Measurements from ENCODE around the gene OGN. TPM values are rescaled to one million over a fixed set of nuclear protein-coding genes. Genes with fewer than 3 reads are reported as not detected.

Gene OGN
- polyA plus RNA-seq, 2 of the 4 experiments (the other 2 are of a cell fraction): not detected

GRCh38 chr9:92353051-92353450, 51.3 kb downstream of the OGN start:
- CTCF ChIA-PET: no interaction called here
- H3K9me3 ChIP-seq: no peaks in the 10 kb centered on the region
- H3K4me1 ChIP-seq: no peaks in the 10 kb centered on the region
- FAIRE-seq: no peak
- no peak for DNase-seq (ENCODE audit: low read depth in 1 of 2, low spot score in 1 of 2)
- H3K4me2 ChIP-seq: no peak overlapping the region
- no peak for TF ChIP-seq MAZ (IDR thresholded peaks at IDR 0.05; ENCODE audit: borderline replicate concordance, low read depth, low read length)
- no peak for TF ChIP-seq ZNF302 (CRISPR knock-in tag; IDR thresholded peaks at IDR 0.05)
- TF ChIP-seq, protein P1, sequence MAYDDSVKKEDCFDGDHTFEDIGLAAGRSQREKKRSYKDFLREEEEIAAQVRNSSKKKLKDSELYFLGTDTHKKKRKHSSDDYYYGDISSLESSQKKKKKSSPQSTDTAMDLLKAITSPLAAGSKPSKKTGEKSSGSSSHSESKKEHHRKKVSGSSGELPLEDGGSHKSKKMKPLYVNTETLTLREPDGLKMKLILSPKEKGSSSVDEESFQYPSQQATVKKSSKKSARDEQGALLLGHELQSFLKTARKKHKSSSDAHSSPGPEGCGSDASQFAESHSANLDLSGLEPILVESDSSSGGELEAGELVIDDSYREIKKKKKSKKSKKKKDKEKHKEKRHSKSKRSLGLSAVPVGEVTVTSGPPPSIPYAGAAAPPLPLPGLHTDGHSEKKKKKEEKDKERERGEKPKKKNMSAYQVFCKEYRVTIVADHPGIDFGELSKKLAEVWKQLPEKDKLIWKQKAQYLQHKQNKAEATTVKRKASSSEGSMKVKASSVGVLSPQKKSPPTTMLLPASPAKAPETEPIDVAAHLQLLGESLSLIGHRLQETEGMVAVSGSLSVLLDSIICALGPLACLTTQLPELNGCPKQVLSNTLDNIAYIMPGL (CRISPR knock-in tag; IDR thresholded peaks at IDR 0.05; ENCODE audit: borderline replicate concordance): no peak
- no peak for TF ChIP-seq NFE2L2 (conservative IDR thresholded peaks at IDR 0.05; ENCODE audit: low read length)
- TF ChIP-seq CHD2 (IDR thresholded peaks at IDR 0.05; ENCODE audit: low read length, partially characterized antibody): no peak
- no peak for TF ChIP-seq POLR2A (IDR thresholded peaks at IDR 0.05; ENCODE audit: low read length)
- TF ChIP-seq EP300 (IDR thresholded peaks at IDR 0.05): no peak
- no peak for TF ChIP-seq HOXB5 (CRISPR knock-in tag; IDR thresholded peaks at IDR 0.05)
- no peak for TF ChIP-seq BHLHE40 (IDR thresholded peaks at IDR 0.05; ENCODE audit: low read depth, low read length)
- TF ChIP-seq SMC3 (IDR thresholded peaks at IDR 0.05): no peak
- TF ChIP-seq TP53 (CRISPR knock-in tag; IDR thresholded peaks at IDR 0.05): no peak
- no peak for TF ChIP-seq NR3C1 (IDR thresholded peaks at IDR 0.05)
- no peak for TF ChIP-seq FOSB (CRISPR knock-in tag; IDR thresholded peaks at IDR 0.05)
- TF ChIP-seq PBX3 (IDR thresholded peaks at IDR 0.05): no peak
- no peak for TF ChIP-seq ZFP36 (IDR thresholded peaks at IDR 0.05; ENCODE audit: borderline replicate concordance, partially characterized antibody)
- H3K27ac ChIP-seq: no peak overlapping the region
- POLR2A ChIA-PET: no interaction called here
- no peak overlapping the region for H3K4me3 ChIP-seq
- WGBS (ENCODE audit: missing lambda C conversion rate): 81% methylated on average over 6 of the region's 6 CpGs
- ATAC-seq: no peak

DNA sequence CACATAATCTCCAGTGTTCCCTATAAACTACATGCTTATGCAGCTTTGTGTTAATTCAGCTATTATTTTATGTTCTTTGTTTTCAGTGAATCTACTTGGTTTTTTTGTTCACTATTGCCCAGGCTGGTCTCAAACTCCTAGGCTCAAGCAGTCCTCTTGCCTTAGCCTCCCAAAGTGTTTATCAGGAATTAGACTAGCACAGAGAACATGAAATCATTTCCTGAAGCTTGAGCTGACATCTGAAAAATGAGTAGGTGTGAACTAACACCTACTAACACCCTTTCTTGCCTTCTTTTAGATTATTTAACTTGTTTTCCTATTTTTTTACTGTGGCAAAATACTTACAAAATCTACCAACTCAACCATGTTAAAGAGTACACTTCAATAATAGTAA, 53.6 kb downstream of the OGN start:
- Histone ChIP-seq H3K27ac (no peak overlapping the region), H3K9me3 (no peaks in the 10 kb centered on the region), H3K4me2 (no peak overlapping the region), H3K4me3 (no peak overlapping the region), H3K4me1 (no peaks in the 10 kb centered on the region)
- CTCF ChIA-PET: interaction anchor here (0.8 to 1.3 kb wide), 3 partner anchors 17 to 440 kb away, joined by 3 read pairs; no protein-coding TSS in a partner anchor
- TF ChIP-seq HOXB5 (CRISPR knock-in tag; IDR thresholded peaks at IDR 0.05): no peak
- TF ChIP-seq PHF8 (IDR thresholded peaks at IDR 0.05; ENCODE audit: borderline replicate concordance, low read depth): no peak
- TF ChIP-seq, protein P2, sequence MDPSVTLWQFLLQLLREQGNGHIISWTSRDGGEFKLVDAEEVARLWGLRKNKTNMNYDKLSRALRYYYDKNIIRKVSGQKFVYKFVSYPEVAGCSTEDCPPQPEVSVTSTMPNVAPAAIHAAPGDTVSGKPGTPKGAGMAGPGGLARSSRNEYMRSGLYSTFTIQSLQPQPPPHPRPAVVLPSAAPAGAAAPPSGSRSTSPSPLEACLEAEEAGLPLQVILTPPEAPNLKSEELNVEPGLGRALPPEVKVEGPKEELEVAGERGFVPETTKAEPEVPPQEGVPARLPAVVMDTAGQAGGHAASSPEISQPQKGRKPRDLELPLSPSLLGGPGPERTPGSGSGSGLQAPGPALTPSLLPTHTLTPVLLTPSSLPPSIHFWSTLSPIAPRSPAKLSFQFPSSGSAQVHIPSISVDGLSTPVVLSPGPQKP (IDR thresholded peaks at IDR 0.05; ENCODE audit: low read depth, low read length): no peak
- TF ChIP-seq, protein P3, sequence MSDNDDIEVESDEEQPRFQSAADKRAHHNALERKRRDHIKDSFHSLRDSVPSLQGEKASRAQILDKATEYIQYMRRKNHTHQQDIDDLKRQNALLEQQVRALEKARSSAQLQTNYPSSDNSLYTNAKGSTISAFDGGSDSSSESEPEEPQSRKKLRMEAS (IDR thresholded peaks at IDR 0.05): no peak
- TF ChIP-seq ZFP36 (IDR thresholded peaks at IDR 0.05; ENCODE audit: borderline replicate concordance, partially characterized antibody): no peak
- TF ChIP-seq, protein P4, sequence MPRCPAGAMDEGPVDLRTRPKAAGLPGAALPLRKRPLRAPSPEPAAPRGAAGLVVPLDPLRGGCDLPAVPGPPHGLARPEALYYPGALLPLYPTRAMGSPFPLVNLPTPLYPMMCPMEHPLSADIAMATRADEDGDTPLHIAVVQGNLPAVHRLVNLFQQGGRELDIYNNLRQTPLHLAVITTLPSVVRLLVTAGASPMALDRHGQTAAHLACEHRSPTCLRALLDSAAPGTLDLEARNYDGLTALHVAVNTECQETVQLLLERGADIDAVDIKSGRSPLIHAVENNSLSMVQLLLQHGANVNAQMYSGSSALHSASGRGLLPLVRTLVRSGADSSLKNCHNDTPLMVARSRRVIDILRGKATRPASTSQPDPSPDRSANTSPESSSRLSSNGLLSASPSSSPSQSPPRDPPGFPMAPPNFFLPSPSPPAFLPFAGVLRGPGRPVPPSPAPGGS (IDR thresholded peaks at IDR 0.05): no peak
- TF ChIP-seq RAD21 (conservative IDR thresholded peaks at IDR 0.05 in 1 of 2, IDR thresholded peaks at IDR 0.05 in 1 of 2): no peak
- TF ChIP-seq HDAC2 (IDR thresholded peaks at IDR 0.05): no peak
- no peak for TF ChIP-seq HOXB13 (CRISPR knock-in tag; IDR thresholded peaks at IDR 0.05; ENCODE audit: low read depth)
- no peak for TF ChIP-seq HOXA7 (CRISPR knock-in tag; IDR thresholded peaks at IDR 0.05)
- TF ChIP-seq ZSCAN20 (CRISPR knock-in tag; IDR thresholded peaks at IDR 0.05): no peak
- POLR2A ChIA-PET: no interaction called here
- DNase-seq (ENCODE audit: low read depth in 1 of 2, low spot score in 1 of 2) (no peak), ATAC-seq (no peak), FAIRE-seq (no peak)

All from A549 (cell line).